ENCODE measurements around the gene MYL5.

GRCh38 chr4:707929-708630 lies 33.7 kb downstream of the MYL5 start:
- TF ChIP-seq ZNF561 (tag by site-specific recombination; IDR thresholded peaks at IDR 0.05; ENCODE audit: borderline replicate concordance): no peak
- TF ChIP-seq ZNF140 (tag by site-specific recombination; IDR thresholded peaks at IDR 0.05): no peak
- no peak for TF ChIP-seq ZNF394 (tag by site-specific recombination; IDR thresholded peaks at IDR 0.05; ENCODE audit: borderline replicate concordance)
- no peak for TF ChIP-seq SETDB1 (IDR thresholded peaks at IDR 0.05; ENCODE audit: insufficient read length, low read length)
- no peak for TF ChIP-seq WT1 (tag by site-specific recombination; IDR thresholded peaks at IDR 0.05)

Measured in HEK293 (cell line).